ENCODE measurements around the gene MATN4.

The MATN4 gene

GRCh38 chr20:45247865-45248264, 60.2 kb downstream of the MATN4 start:
- H3K9me3 ChIP-seq (ENCODE audit: control insufficient read depth, insufficient read depth, low read length) = no peaks in the 10 kb centered on the region
- H3K36me3 ChIP-seq (ENCODE audit: insufficient read depth, low read length) = no peaks in the 10 kb centered on the region

GRCh38 chr20:45246109-45246508, 62.0 kb downstream of the MATN4 start:
- Histone ChIP-seq H3K36me3 (ENCODE audit: insufficient read depth, low read length) (no peaks in the 10 kb centered on the region), H3K9ac (ENCODE audit: low read depth, low read length) (no peak overlapping the region)

More at GRCh38 chr20:45247865-45248264, 60.2 kb downstream of the MATN4 start:
- Histone ChIP-seq H3K9ac (ENCODE audit: low read depth, low read length) (no peak overlapping the region), H3K4me1 (ENCODE audit: insufficient read depth, low read length) (no peaks in the 10 kb centered on the region)

More at GRCh38 chr20:45246109-45246508, 62.0 kb downstream of the MATN4 start:
- H3K9me3 ChIP-seq (ENCODE audit: control insufficient read depth, insufficient read depth, low read length) = no peaks in the 10 kb centered on the region
- H3K4me1 ChIP-seq (ENCODE audit: insufficient read depth, low read length) = no peaks in the 10 kb centered on the region
